ENCODE results near the gene TBC1D8. TPM values are rescaled to one million over a fixed set of nuclear protein-coding genes. Genes with fewer than 3 reads are reported as not detected.

Gene TBC1D8
- total and polyA plus RNA-seq, 2 of the 13 experiments (the other 11 are each of a cell fraction or from before 2014, with no cell fraction given) = 45.1 to 95.4 TPM

DNA sequence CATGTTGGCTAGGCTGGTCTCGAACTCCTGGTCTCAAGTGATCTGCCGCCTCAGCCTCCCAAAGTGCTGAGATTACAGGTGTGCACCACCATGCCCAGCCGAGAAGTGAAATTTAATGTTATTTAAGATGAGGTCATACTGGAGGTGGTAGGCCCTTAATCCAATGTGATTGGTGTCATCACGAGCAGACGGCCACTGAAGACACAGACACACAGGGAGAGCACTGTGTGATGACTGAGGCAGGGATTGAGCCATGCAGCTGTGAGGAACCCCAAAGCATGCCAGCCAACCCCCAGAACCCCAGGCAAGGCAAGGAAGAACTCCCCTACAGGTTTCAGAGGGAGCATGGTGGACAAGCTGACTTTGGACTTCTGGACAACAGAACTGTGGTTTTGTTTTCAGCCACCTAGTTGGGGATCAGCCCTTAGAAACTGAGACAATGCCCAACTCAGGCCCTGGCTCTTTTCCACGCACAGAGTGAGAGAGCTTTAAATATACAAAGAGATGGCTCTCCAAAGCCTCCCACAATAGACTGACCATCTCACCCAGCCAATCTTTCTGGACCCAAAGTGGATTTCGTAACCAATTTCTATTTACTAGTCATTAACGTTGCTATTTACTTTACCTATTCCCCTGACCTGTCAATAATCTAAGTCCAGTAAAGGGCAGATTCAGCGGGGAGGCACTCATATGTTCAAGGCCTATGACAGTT, 34.2 kb downstream of the TBC1D8 start (continued):
- TF ChIP-seq, protein P1, sequence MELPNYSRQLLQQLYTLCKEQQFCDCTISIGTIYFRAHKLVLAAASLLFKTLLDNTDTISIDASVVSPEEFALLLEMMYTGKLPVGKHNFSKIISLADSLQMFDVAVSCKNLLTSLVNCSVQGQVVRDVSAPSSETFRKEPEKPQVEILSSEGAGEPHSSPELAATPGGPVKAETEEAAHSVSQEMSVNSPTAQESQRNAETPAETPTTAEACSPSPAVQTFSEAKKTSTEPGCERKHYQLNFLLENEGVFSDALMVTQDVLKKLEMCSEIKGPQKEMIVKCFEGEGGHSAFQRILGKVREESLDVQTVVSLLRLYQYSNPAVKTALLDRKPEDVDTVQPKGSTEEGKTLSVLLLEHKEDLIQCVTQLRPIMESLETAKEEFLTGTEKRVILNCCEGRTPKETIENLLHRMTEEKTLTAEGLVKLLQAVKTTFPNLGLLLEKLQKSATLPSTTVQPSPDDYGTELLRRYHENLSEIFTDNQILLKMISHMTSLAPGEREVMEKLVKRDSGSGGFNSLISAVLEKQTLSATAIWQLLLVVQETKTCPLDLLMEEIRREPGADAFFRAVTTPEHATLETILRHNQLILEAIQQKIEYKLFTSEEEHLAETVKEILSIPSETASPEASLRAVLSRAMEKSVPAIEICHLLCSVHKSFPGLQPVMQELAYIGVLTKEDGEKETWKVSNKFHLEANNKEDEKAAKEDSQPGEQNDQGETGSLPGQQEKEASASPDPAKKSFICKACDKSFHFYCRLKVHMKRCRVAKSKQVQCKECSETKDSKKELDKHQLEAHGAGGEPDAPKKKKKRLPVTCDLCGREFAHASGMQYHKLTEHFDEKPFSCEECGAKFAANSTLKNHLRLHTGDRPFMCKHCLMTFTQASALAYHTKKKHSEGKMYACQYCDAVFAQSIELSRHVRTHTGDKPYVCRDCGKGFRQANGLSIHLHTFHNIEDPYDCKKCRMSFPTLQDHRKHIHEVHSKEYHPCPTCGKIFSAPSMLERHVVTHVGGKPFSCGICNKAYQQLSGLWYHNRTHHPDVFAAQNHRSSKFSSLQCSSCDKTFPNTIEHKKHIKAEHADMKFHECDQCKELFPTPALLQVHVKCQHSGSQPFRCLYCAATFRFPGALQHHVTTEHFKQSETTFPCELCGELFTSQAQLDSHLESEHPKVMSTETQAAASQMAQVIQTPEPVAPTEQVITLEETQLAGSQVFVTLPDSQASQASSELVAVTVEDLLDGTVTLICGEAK (IDR thresholded peaks at IDR 0.05) = no peak
- TF ChIP-seq, protein P1 (CRISPR knock-in tag; IDR thresholded peaks at IDR 0.05) = no peak; the same call in none of the 2 replicates
- TF ChIP-seq, protein P2, sequence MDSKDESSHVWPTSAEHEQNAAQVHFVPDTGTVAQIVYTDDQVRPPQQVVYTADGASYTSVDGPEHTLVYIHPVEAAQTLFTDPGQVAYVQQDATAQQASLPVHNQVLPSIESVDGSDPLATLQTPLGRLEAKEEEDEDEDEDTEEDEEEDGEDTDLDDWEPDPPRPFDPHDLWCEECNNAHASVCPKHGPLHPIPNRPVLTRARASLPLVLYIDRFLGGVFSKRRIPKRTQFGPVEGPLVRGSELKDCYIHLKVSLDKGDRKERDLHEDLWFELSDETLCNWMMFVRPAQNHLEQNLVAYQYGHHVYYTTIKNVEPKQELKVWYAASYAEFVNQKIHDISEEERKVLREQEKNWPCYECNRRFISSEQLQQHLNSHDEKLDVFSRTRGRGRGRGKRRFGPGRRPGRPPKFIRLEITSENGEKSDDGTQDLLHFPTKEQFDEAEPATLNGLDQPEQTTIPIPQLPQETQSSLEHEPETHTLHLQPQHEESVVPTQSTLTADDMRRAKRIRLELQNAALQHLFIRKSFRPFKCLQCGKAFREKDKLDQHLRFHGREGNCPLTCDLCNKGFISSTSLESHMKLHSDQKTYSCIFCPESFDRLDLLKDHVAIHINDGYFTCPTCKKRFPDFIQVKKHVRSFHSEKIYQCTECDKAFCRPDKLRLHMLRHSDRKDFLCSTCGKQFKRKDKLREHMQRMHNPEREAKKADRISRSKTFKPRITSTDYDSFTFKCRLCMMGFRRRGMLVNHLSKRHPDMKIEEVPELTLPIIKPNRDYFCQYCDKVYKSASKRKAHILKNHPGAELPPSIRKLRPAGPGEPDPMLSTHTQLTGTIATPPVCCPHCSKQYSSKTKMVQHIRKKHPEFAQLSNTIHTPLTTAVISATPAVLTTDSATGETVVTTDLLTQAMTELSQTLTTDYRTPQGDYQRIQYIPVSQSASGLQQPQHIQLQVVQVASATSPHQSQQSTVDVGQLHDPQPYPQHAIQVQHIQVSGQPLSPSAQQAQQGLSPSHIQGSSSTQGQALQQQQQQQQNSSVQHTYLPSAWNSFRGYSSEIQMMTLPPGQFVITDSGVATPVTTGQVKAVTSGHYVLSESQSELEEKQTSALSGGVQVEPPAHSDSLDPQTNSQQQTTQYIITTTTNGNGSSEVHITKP (CRISPR knock-in tag; IDR thresholded peaks at IDR 0.05; ENCODE audit: low read depth) = peak; percentile 84
- peak; percentile 93 to 99 for TF ChIP-seq NR2F1 (CRISPR knock-in tag; IDR thresholded peaks at IDR 0.05)
- no peak for TF ChIP-seq ZNF570 (CRISPR knock-in tag; IDR thresholded peaks at IDR 0.05; ENCODE audit: borderline replicate concordance)
- TF ChIP-seq, protein P3, sequence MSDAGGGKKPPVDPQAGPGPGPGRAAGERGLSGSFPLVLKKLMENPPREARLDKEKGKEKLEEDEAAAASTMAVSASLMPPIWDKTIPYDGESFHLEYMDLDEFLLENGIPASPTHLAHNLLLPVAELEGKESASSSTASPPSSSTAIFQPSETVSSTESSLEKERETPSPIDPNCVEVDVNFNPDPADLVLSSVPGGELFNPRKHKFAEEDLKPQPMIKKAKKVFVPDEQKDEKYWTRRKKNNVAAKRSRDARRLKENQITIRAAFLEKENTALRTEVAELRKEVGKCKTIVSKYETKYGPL (CRISPR knock-in tag; IDR thresholded peaks at IDR 0.05) = no peak
- TF ChIP-seq HNRNPK (IDR thresholded peaks at IDR 0.05; ENCODE audit: low read depth, low read length, poor library complexity, severe bottlenecking) = no peak
- TF ChIP-seq MBNL3 (CRISPR knock-in tag; conservative IDR thresholded peaks at IDR 0.05) = no peak
- no peak; the same call in none of the 2 replicates for TF ChIP-seq RBFOX2 (IDR thresholded peaks at IDR 0.05; ENCODE audit: low read depth, low read length)
- peak; percentile 99 for TF ChIP-seq NR2F2 (IDR thresholded peaks at IDR 0.05; ENCODE audit: borderline replicate concordance, low read depth)
- peak; percentile 32 for TF ChIP-seq ZNF781 (CRISPR knock-in tag; IDR thresholded peaks at IDR 0.05; ENCODE audit: borderline replicate concordance, not compliant biosample characterization)
- TF ChIP-seq, protein P4, sequence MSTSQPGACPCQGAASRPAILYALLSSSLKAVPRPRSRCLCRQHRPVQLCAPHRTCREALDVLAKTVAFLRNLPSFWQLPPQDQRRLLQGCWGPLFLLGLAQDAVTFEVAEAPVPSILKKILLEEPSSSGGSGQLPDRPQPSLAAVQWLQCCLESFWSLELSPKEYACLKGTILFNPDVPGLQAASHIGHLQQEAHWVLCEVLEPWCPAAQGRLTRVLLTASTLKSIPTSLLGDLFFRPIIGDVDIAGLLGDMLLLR (CRISPR knock-in tag; IDR thresholded peaks at IDR 0.05) = 0 out of 2 replicates have a peak, but pooled peaks have one; percentile 64
- peak; percentile 78; the same call in 1 of the 2 replicates for TF ChIP-seq ZBTB7B (CRISPR knock-in tag; IDR thresholded peaks at IDR 0.05)

Data from HepG2 (cell line).